ENCODE data around the gene CFAP54.

GRCh38 chr12:96862326-96862725, 372.9 kb downstream of the CFAP54 start:
- TF ChIP-seq POLR2A (IDR thresholded peaks at IDR 0.05) (no peak), CTCF (IDR thresholded peaks at IDR 0.05) (no peak)
